Measurements from ENCODE around the gene NDUFS5.

- TF ChIP-seq CTCF (IDR thresholded peaks at IDR 0.05) (no peak), POLR2A (IDR thresholded peaks at IDR 0.05) (no peak)
These were observed 56.1 kb downstream of the NDUFS5 start for GRCh38 chr1:39082010-39082799.
